ENCODE data around the gene PKMYT1. TPM values are rescaled to one million over a fixed set of nuclear protein-coding genes. Genes with fewer than 3 reads are reported as not detected.

Gene PKMYT1
- total and polyA plus RNA-seq, 9 of the 15 experiments (the other 6 are each of a cell fraction or from before 2014, with no cell fraction given), result 8.7 to 201 (median 37.8) TPM

DNA sequence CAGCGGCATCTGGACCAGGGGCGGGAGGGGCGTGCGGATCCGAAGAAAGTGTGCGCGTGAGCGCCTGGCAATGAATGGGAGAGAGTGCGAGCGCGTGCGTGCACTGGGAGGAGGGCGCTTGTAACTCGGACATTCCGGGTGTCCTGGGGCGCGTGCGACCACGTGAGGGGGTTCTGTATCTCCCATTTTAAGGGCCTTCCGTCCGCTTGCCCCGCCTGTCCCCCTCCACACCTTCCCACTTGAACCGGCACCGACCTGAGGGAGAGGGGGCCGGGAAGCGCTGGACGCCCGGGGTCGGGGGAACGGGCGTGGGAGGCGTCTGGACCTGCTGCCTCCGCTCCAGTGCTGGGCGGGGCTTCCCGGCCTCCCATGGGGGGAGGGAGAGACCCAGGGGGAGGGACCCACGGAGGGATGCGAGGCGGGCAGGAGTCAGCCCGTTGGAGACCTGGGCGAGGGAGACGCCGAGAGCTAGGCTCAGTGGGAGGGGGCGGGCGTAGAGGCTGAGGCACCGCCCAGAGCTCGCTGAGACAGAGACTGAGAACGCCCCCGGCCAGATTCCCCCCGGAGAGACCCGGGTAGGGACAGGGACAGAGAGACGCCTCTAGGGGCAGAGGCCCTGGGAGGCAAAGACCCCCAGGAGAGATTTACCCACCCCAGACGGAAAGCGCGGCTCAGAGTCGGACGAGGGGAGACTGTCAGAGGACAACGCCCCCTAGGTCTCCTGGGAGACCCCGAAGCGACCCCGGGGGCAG is 16.3 kb downstream of the PKMYT1 start, which contains the start of gene KREMEN2 (continued):
- TF ChIP-seq, protein P1, sequence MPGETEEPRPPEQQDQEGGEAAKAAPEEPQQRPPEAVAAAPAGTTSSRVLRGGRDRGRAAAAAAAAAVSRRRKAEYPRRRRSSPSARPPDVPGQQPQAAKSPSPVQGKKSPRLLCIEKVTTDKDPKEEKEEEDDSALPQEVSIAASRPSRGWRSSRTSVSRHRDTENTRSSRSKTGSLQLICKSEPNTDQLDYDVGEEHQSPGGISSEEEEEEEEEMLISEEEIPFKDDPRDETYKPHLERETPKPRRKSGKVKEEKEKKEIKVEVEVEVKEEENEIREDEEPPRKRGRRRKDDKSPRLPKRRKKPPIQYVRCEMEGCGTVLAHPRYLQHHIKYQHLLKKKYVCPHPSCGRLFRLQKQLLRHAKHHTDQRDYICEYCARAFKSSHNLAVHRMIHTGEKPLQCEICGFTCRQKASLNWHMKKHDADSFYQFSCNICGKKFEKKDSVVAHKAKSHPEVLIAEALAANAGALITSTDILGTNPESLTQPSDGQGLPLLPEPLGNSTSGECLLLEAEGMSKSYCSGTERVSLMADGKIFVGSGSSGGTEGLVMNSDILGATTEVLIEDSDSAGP (CRISPR knock-in tag; IDR thresholded peaks at IDR 0.05), result no peak
- TF ChIP-seq SIRT6 (IDR thresholded peaks at IDR 0.05; ENCODE audit: low read depth, low read length) (no peak), RBBP5 (IDR thresholded peaks at IDR 0.05; ENCODE audit: borderline replicate concordance, insufficient read depth, low read length, poor library complexity, severe bottlenecking) (no peak), MECOM (CRISPR knock-in tag; IDR thresholded peaks at IDR 0.05) (no peak), EGR1 (conservative IDR thresholded peaks at IDR 0.05) (peak; percentile 84), GATAD2A (IDR thresholded peaks at IDR 0.05) (no peak), ZBTB8A (IDR thresholded peaks at IDR 0.05; ENCODE audit: partially characterized antibody) (no peak), SRSF9 (IDR thresholded peaks at IDR 0.05; ENCODE audit: borderline replicate concordance, low read depth, low read length) (no peak)
- TF ChIP-seq, protein P2, sequence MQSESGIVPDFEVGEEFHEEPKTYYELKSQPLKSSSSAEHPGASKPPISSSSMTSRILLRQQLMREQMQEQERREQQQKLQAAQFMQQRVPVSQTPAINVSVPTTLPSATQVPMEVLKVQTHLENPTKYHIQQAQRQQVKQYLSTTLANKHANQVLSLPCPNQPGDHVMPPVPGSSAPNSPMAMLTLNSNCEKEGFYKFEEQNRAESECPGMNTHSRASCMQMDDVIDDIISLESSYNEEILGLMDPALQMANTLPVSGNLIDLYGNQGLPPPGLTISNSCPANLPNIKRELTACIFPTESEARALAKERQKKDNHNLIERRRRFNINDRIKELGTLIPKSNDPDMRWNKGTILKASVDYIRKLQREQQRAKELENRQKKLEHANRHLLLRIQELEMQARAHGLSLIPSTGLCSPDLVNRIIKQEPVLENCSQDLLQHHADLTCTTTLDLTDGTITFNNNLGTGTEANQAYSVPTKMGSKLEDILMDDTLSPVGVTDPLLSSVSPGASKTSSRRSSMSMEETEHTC (IDR thresholded peaks at IDR 0.05), result no peak
- TF ChIP-seq, protein P3, sequence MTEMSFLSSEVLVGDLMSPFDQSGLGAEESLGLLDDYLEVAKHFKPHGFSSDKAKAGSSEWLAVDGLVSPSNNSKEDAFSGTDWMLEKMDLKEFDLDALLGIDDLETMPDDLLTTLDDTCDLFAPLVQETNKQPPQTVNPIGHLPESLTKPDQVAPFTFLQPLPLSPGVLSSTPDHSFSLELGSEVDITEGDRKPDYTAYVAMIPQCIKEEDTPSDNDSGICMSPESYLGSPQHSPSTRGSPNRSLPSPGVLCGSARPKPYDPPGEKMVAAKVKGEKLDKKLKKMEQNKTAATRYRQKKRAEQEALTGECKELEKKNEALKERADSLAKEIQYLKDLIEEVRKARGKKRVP (CRISPR knock-in tag; IDR thresholded peaks at IDR 0.05), result no peak
- TF ChIP-seq, protein P4, sequence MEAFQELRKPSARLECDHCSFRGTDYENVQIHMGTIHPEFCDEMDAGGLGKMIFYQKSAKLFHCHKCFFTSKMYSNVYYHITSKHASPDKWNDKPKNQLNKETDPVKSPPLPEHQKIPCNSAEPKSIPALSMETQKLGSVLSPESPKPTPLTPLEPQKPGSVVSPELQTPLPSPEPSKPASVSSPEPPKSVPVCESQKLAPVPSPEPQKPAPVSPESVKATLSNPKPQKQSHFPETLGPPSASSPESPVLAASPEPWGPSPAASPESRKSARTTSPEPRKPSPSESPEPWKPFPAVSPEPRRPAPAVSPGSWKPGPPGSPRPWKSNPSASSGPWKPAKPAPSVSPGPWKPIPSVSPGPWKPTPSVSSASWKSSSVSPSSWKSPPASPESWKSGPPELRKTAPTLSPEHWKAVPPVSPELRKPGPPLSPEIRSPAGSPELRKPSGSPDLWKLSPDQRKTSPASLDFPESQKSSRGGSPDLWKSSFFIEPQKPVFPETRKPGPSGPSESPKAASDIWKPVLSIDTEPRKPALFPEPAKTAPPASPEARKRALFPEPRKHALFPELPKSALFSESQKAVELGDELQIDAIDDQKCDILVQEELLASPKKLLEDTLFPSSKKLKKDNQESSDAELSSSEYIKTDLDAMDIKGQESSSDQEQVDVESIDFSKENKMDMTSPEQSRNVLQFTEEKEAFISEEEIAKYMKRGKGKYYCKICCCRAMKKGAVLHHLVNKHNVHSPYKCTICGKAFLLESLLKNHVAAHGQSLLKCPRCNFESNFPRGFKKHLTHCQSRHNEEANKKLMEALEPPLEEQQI (IDR thresholded peaks at IDR 0.05), result no peak
- TF ChIP-seq, protein P5, sequence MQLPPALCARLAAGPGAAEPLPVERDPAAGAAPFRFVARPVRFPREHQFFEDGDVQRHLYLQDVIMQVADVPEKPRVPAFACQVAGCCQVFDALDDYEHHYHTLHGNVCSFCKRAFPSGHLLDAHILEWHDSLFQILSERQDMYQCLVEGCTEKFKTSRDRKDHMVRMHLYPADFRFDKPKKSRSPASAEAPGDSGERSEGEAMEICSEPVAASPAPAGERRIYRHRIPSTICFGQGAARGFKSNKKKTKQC (CRISPR knock-in tag; IDR thresholded peaks at IDR 0.05), result no peak; the same call in 1 of the 2 replicates
